GM21447 (cell line): ENCODE data around the gene GALK1.
"Not testable (repeated sequence)": the region's sequence is repeated elsewhere in the genome, so short reads cannot be mapped to it uniquely, and the experiment has no call there.

Experiments used
- ATAC-seq: cut with Tn5 transposase; IDR thresholded peaks from one replicate; pipeline ENCODE4 v1.9.1; 2021; ENCODE audit not compliant: unreplicated experiment

GALK1 gene

GRCh38 chr17:75784473-75785015 is 19.6 kb upstream of the GALK1 start, which contains the start of gene UNK:
Gene UNK, plus strand, starts transcription at chr17:75784806. Its CDS starts 75 bp downstream, at chr17:75784881.
- peak; percentile 58 for ATAC-seq

- no peak for ATAC-seq
Observed at GRCh38 chr17:75783803-75784472, 18.9 kb upstream of the GALK1 start.

GRCh38 chr17:75783069-75783783 is 18.2 kb upstream of the GALK1 start:
- ATAC-seq = no peak

- ATAC-seq = no peak
Observed at GRCh38 chr17:75779987-75780889, 15.2 kb upstream of the GALK1 start.

- ATAC-seq = peak; percentile 70
Observed at GRCh38 chr17:75779250-75779986, 14.4 kb upstream of the GALK1 start.

- ATAC-seq = peak; percentile 7
Observed at GRCh38 chr17:75778861-75779249, 13.9 kb upstream of the GALK1 start.

- ATAC-seq = not testable (repeated sequence)
Observed at GRCh38 chr17:75778066-75778860, 13.3 kb upstream of the GALK1 start.

- ATAC-seq = no peak
Observed at GRCh38 chr17:75777296-75777922, 12.4 kb upstream of the GALK1 start.

GRCh38 chr17:75776386-75777295 is 11.6 kb upstream of the GALK1 start:
- no peak for ATAC-seq

- no peak for ATAC-seq
Observed at GRCh38 chr17:75774991-75775668, 10.1 kb upstream of the GALK1 start.

- ATAC-seq = no peak
Observed at GRCh38 chr17:75774471-75774990, 9.5 kb upstream of the GALK1 start.

- ATAC-seq = no peak
Observed at GRCh38 chr17:75773808-75774470, 8.9 kb upstream of the GALK1 start.

GRCh38 chr17:75773121-75773807 is 8.3 kb upstream of the GALK1 start:
- no peak for ATAC-seq

- no peak for ATAC-seq
Observed at GRCh38 chr17:75771334-75772281, 6.6 kb upstream of the GALK1 start.

GRCh38 chr17:75769536-75769935 is 4.5 kb upstream of the GALK1 start:
- ATAC-seq = no peak
